ENCODE measurements around the gene NOL3. TPM values are rescaled to one million over a fixed set of nuclear protein-coding genes. Genes with fewer than 3 reads are reported as not detected.
A peak's percentile ranks its signal among the peaks of the same experiment; 100 is the strongest.

NOL3 gene
- total RNA-seq, 1 experiment from 2014 or later, result 91.6 TPM

DNA sequence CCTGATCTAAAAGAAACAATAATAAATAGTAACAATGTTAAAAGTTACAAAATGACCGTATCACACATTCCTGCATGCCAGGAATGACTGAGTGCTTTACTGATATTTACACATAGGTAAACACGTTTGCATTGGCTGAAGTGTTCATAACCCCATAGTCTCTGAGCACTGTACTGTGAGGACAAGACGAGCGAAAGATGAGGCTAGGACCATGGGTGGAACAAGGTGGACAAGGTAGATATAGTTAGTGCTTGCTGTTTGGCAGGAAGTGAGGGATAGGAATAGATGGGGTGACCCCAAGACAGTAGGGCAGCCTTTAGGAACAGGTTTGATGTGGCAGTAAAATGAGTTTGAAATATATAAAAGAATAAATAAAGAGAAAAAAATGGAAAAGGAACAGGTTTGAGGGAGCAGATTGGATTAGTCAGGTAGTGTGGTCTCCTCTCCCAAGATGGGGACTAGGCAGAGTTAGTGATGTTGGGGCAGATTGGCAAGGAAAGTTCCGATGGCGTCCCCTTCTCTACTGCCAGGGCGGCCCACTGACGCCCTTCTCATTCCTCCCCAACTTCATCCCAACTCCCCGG is 21.2 kb downstream of the NOL3 start:
- H3F3A ChIP-seq (ENCODE audit: low read length, unreplicated experiment), result no peaks in the 10 kb centered on the region
- no peaks in the 10 kb centered on the region for H3K9me2 ChIP-seq (replicated peaks; ENCODE audit: low read length)
- DNase-seq (no peak), ATAC-seq (no peak; the same call in 1 of the 2 replicates)
- H3K79me2 ChIP-seq (ENCODE audit: low read length), result peaks cover 30% of the 10 kb centered on the region
- CTCF ChIA-PET, result no interaction called here
- H2AFZ ChIP-seq (ENCODE audit: low read length), result peak overlapping the region; percentile 75
- no peak overlapping the region for H3K27ac ChIP-seq (ENCODE audit: low read length)
- no peaks in the 10 kb centered on the region for H3K27me3 ChIP-seq (ENCODE audit: low read length)
- H3K4me3 ChIP-seq (ENCODE audit: low read length), result peak overlapping the region; percentile 98; the same call in 1 of the 2 replicates
- peaks cover 18% of the 10 kb centered on the region; the same call in 1 of the 2 replicates for H3K36me3 ChIP-seq (ENCODE audit: low read depth, low read length)
- intact Hi-C loops (cut with micrococcal nuclease), result loop anchor here (10.0 kb wide), 1 partner anchor 53 kb away; the partner anchor contains the start of genes FHOD1 and SLC9A5
- peak overlapping the region; percentile 99; the same call in 1 of the 2 replicates for H3K9ac ChIP-seq (ENCODE audit: low read length)
- TF ChIP-seq, protein P1, sequence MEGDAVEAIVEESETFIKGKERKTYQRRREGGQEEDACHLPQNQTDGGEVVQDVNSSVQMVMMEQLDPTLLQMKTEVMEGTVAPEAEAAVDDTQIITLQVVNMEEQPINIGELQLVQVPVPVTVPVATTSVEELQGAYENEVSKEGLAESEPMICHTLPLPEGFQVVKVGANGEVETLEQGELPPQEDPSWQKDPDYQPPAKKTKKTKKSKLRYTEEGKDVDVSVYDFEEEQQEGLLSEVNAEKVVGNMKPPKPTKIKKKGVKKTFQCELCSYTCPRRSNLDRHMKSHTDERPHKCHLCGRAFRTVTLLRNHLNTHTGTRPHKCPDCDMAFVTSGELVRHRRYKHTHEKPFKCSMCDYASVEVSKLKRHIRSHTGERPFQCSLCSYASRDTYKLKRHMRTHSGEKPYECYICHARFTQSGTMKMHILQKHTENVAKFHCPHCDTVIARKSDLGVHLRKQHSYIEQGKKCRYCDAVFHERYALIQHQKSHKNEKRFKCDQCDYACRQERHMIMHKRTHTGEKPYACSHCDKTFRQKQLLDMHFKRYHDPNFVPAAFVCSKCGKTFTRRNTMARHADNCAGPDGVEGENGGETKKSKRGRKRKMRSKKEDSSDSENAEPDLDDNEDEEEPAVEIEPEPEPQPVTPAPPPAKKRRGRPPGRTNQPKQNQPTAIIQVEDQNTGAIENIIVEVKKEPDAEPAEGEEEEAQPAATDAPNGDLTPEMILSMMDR (conservative IDR thresholded peaks at IDR 0.05; ENCODE audit: low read depth, low read length), result no peak
- H3K4me2 ChIP-seq (ENCODE audit: low read length), result peak overlapping the region; percentile 68
- peaks cover 17% of the 10 kb centered on the region for H3K4me1 ChIP-seq (ENCODE audit: insufficient read depth, low read length)
- BruUV-seq (replicated peaks), result no TSS peak
- no peaks in the 10 kb centered on the region; the same call in 1 of the 2 replicates for H4K20me1 ChIP-seq (ENCODE audit: low read length)
- POLR2A ChIA-PET (ENCODE audit: unreplicated experiment), result no interaction called here
- H3K9me3 ChIP-seq (ENCODE audit: low read length), result no peaks in the 10 kb centered on the region

DNA sequence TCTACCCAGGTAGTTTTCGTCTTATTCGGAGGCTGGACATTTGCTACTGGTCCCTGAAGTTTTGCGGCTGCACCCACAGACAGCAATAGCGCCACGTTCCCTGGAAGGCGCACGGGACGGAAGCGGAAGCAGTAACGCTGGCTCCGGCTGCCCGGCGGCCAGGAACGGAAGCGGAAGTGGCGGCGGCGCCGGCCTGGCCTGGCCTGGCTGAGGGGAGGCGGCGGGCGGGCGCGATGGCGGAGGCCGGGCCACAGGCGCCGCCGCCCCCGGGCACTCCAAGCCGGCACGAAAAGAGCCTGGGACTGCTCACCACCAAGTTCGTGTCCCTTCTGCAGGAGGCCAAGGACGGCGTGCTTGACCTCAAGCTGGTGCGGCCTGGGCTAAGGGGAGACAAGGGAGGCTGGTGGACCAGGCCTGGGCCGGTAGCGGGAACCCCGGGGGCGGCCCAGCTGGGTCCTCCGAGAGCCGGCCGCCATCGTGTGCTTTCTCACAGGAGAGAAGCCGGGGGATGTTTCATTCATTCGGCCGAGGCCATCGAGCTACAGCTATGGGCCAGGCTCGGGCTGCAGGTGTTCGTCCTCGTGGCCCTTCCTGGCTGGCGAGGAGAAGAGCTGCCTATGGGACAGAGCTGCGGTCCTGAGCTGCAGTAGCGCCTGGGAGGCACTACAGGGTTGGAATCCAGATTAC is 21.8 kb downstream of the NOL3 start, which contains the start of gene E2F4:
Gene E2F4, plus strand, starts transcription at position 161 of the 687 bp plus-strand sequence. Its CDS starts 73 bp downstream, at position 234.
- BruUV-seq (replicated peaks), result no TSS peak
- no peaks in the 10 kb centered on the region for H3F3A ChIP-seq (ENCODE audit: low read length, unreplicated experiment)

More for the DNA sequence above, 21.8 kb downstream of the NOL3 start, which contains the start of gene E2F4:
- H3K4me3 ChIP-seq (ENCODE audit: low read length), result peak within 1 kb of the TSS; percentile 98
- H4K20me1 ChIP-seq (ENCODE audit: low read length), result no peaks in the 10 kb centered on the region; the same call in none of the 2 replicates
- H3K27ac ChIP-seq (ENCODE audit: low read length), result peak within 1 kb of the TSS; percentile 32
- DNase-seq (peak; percentile 88), ATAC-seq (peak; percentile 95)
- H3K9ac ChIP-seq (ENCODE audit: low read length), result peak within 1 kb of the TSS; percentile 99
- intact Hi-C loops (cut with micrococcal nuclease), result loop anchor here (10.0 kb wide), 1 partner anchor 53 kb away; the partner anchor contains the start of genes FHOD1 and SLC9A5
- peak within 1 kb of the TSS; percentile 94 for H3K4me2 ChIP-seq (ENCODE audit: low read length)
- CTCF ChIA-PET, result no interaction called here
- H3K4me1 ChIP-seq (ENCODE audit: insufficient read depth, low read length), result peaks cover 14% of the 10 kb centered on the region
- H3K36me3 ChIP-seq (ENCODE audit: low read depth, low read length), result peaks cover 18% of the 10 kb centered on the region; the same call in 1 of the 2 replicates
- no peaks in the 10 kb centered on the region for H3K9me3 ChIP-seq (ENCODE audit: low read length)
- H3K27me3 ChIP-seq (ENCODE audit: low read length), result no peaks in the 10 kb centered on the region
- no peak for TF ChIP-seq EZH2 (IDR thresholded peaks at IDR 0.05; ENCODE audit: low read length, unreplicated experiment)
- TF ChIP-seq EZH2phosphoT487 (IDR thresholded peaks at IDR 0.05; ENCODE audit: borderline replicate concordance, low read length), result no peak
- TF ChIP-seq, protein P1 (conservative IDR thresholded peaks at IDR 0.05; ENCODE audit: low read depth, low read length), result no peak
- POLR2A ChIA-PET (ENCODE audit: unreplicated experiment), result no interaction called here
- peak within 1 kb of the TSS; percentile 75 for H2AFZ ChIP-seq (ENCODE audit: low read length)
- H3K9me2 ChIP-seq (replicated peaks; ENCODE audit: low read length), result no peaks in the 10 kb centered on the region
- peaks cover 30% of the 10 kb centered on the region for H3K79me2 ChIP-seq (ENCODE audit: low read length)

Data from PC-3 (cell line).